ENCODE results near the gene PHOX2B. TPM values are rescaled to one million over a fixed set of nuclear protein-coding genes. Genes with fewer than 3 reads are reported as not detected.

PHOX2B gene
- total RNA-seq, 1 experiment from 2014 or later: not detected

Small RNA genes within 50 kb of the gene (small RNA-seq; reads per million reads assigned to genes)
- not detected for gene RNU1-49P

Other genes with a start within 250 kb of the PHOX2B start
- gene LIMCH1, start 210.6 kb downstream of the PHOX2B start, total RNA-seq (2014; rRNA removed; shearing (Covaris generic); ENCODE audit: low replicate concordance): not detected in 2 replicates
- gene TMEM33, start 186.7 kb upstream of the PHOX2B start, total RNA-seq (2014; rRNA removed; shearing (Covaris generic); ENCODE audit: low replicate concordance): 80.3 and 163 TPM in 2 replicates
- 0.36 and 0.56 TPM in 2 replicates for gene DCAF4L1, start 233.0 kb upstream of the PHOX2B start, total RNA-seq (2014; rRNA removed; shearing (Covaris generic); ENCODE audit: low replicate concordance)
- gene SLC30A9, start 241.8 kb upstream of the PHOX2B start, total RNA-seq (2014; rRNA removed; shearing (Covaris generic); ENCODE audit: low replicate concordance): 70.3 and 82.7 TPM in 2 replicates